Central memory CD8-positive, alpha-beta T cell (primary cell): ENCODE results near the gene MYL6B.

ENCODE experiments used
- ATAC-seq: fragments of 150-1000 bp; cut with Tn5 transposase; replicated peaks from 2 replicates; pipeline ENCODE4 v1.10.0; 2022; ENCODE audit warnings: mild to moderate bottlenecking, moderate FRiP score, moderate number of reproducible peaks; ENCODE audit not compliant: poor library complexity, severe bottlenecking; ENCODE audit errors: extremely low read depth
- DNase-seq, 2 donors: peaks; one replicate each; pipeline ENCODE4 v3.0.0; 2021; ENCODE audit warnings: low spot score in 2 of 2
- H3K27ac Mint-ChIP-seq: one replicate; pipeline ENCODE4 v1.8.0; 2022; ENCODE audit warnings: low read depth, mild to moderate bottlenecking, moderate library complexity, mixed read lengths
- H3K27me3 Mint-ChIP-seq: one replicate; pipeline ENCODE4 v1.8.0; 2022; ENCODE audit warnings: mixed read lengths
- H3K36me3 Mint-ChIP-seq: one replicate; pipeline ENCODE4 v1.8.0; 2022; ENCODE audit warnings: mild to moderate bottlenecking, moderate library complexity, mixed read lengths; ENCODE audit not compliant: insufficient read depth
- H3K4me1 Mint-ChIP-seq: one replicate; pipeline ENCODE4 v1.8.0; 2022; ENCODE audit warnings: mixed read lengths
- H3K4me3 Mint-ChIP-seq: one replicate; pipeline ENCODE4 v1.8.0; 2022; ENCODE audit warnings: mild to moderate bottlenecking, moderate library complexity, mixed read lengths
- H3K9me3 Mint-ChIP-seq: one replicate; pipeline ENCODE4 v1.8.0; 2022; ENCODE audit warnings: mixed read lengths

MYL6B gene

DNA sequence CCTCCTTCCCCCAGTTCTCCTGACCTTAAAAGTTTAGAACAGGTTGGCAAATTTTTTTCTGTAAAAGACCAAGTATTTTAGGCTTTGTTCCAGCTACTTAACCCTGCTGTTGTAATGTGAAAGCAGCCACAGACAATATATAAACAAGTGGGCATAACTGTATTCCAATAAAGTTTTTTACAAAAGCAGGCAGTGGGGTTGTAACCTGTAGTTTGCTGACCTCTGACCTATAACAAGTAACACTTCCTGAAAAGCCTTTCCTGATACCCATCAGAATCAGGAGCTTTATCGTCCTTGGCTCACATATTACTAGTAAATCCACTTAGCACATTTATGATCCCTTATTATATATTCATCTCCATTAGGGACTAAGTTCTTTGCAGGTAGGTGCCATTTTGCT, 50.0 kb downstream of the MYL6B start:
- Mint-ChIP-seq H3K4me3 (no peak overlapping the region), H3K4me1 (no peaks in the 10 kb centered on the region), H3K27ac (peak overlapping the region; percentile 13), H3K9me3 (no peaks in the 10 kb centered on the region), H3K27me3 (no peaks in the 10 kb centered on the region), H3K36me3 (peaks cover 9% of the 10 kb centered on the region)
- ATAC-seq (no peak), DNase-seq (no peak)

DNA sequence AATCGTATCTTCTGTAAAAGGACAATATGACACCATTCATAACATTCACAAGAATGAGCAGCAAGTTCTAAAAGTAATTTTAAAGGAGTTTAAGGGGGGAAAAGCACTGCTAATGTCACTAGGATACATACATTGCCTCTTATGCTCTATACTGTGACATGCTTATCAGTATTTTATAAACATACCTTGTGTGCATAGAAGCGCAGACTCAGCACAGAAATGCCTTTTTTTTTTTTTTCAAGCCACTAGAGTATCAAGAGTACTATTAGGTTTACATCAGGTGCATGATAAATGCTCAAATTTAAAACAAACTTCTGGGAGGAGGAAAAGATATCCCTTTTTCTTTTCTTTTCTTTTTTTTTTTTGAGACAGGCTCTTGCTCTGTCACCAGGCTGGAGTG, 50.5 kb downstream of the MYL6B start:
- no peaks in the 10 kb centered on the region for H3K9me3 Mint-ChIP-seq

DNA sequence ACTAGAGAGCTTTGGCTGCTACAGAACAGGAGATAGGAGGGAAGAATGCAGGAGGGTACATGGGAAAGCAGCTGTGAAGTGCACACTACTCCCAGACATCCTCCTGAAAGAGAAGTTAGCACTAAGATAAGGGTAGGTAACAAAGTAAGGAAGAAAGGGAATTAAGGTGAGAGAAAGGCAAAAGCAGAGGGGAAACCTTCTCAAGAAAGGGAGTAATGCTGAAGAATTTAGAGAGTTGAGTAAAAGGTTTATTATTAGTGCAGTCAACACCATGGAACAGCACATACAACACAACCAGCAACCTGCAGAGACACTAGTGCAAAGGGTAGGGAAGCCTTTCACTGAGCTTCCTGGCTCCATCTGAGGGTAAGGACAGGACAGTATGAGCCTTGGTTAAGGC, 51.9 kb downstream of the MYL6B start:
- peak overlapping the region; percentile 2 for H3K27ac Mint-ChIP-seq

More for the DNA sequence above, 50.5 kb downstream of the MYL6B start:
- no peak overlapping the region for H3K27ac Mint-ChIP-seq
- ATAC-seq: no peak
- no peak overlapping the region for H3K4me3 Mint-ChIP-seq
- no peaks in the 10 kb centered on the region for H3K4me1 Mint-ChIP-seq
- no peak for DNase-seq
- peaks cover 14% of the 10 kb centered on the region for H3K36me3 Mint-ChIP-seq
- no peaks in the 10 kb centered on the region for H3K27me3 Mint-ChIP-seq

DNA sequence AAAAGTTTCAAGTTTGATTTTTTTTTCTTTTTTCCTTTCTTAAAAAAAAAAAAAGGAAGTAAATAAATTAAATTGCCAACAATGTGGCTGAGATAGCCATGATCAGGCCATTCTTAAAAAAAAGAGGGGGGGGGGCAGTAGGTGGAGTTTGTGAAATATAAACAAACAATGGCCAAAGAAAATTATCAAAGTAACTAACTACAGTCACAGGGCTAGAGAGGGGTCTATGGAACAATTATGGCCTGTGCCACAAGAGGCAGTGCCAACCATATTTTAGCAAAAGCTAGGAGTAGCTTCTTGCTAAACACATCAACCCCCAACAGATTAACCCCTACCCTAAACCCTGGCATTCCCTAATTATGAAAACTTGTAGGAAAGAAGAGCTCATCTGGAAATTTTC, 53.1 kb downstream of the MYL6B start:
- no peak for DNase-seq
- Mint-ChIP-seq H3K9me3 (no peaks in the 10 kb centered on the region), H3K4me1 (no peaks in the 10 kb centered on the region), H3K4me3 (no peak overlapping the region), H3K36me3 (peaks cover 31% of the 10 kb centered on the region), H3K27me3 (no peaks in the 10 kb centered on the region), H3K27ac (no peak overlapping the region)
- ATAC-seq: no peak

More for the DNA sequence above, 51.9 kb downstream of the MYL6B start:
- peaks cover 23% of the 10 kb centered on the region for H3K36me3 Mint-ChIP-seq
- no peak for DNase-seq
- no peaks in the 10 kb centered on the region for H3K9me3 Mint-ChIP-seq
- no peaks in the 10 kb centered on the region for H3K4me1 Mint-ChIP-seq
- ATAC-seq: no peak
- H3K27me3 Mint-ChIP-seq: no peaks in the 10 kb centered on the region
- H3K4me3 Mint-ChIP-seq: no peak overlapping the region

DNA sequence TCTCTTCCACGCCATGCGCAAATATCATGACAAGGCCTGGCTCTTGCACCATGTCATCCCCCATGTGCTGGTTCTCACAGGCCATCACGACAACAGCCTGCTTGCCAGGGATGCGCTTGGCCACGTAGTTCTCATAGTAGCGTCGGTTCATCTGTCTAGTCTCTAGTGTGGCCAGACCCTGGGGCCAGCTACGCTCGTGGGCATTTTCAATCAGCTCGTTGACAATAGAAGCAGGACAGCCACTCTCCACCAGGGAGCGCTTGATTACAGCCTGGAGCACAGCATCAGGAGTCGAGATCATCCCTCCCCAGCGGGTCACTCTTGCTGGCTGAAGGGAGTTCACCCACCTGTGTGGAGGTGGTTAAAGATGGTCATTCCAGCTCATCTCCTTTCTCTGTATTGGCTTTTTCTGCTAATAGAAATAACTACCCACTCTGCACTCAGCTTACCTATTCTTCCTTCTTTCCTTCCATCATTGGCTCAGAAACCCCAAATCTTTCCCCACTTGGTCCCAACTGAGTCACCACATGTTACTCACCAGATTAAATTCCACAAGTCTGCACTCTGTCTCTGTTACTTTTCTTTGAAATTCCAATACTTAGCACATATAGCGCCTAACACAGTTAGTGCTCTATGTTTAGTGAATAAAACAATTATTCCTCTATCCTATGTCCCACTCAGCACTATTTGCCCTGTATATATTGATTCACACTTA, 54.2 kb downstream of the MYL6B start:
- H3K9me3 Mint-ChIP-seq: no peaks in the 10 kb centered on the region
- ATAC-seq (peak; percentile 24), DNase-seq (no peak)
- no peak overlapping the region for H3K4me3 Mint-ChIP-seq
- no peaks in the 10 kb centered on the region for H3K27me3 Mint-ChIP-seq
- H3K27ac Mint-ChIP-seq: no peak overlapping the region
- no peaks in the 10 kb centered on the region for H3K4me1 Mint-ChIP-seq
- H3K36me3 Mint-ChIP-seq: peaks cover 36% of the 10 kb centered on the region
